Suprapubic skin (tissue), 3 donors: ENCODE measurements around the gene RGS11.

Source experiments
- EP300 ChIP-seq: sonication (generic); formaldehyde crosslinking; IDR thresholded peaks from one replicate; pipeline ENCODE4 v1.6.1; 2017; ENCODE audit warnings: antibody characterized with exemption
- POLR2A ChIP-seq, 2 donors: fragments of 450-650 bp; IDR thresholded peaks; one replicate each; pipeline ENCODE4 v1.6.1; 2017; ENCODE audit warnings: antibody characterized with exemption in 2 of 2, mild to moderate bottlenecking in 2 of 2, moderate library complexity in 2 of 2
- TF ChIP-seq, protein P1 (sequence below), 2 donors: fragments of 200-600 bp in 1 of 2; fragments of 450-650 bp in 1 of 2; sonication (generic) in 1 of 2; IDR thresholded peaks; one replicate each; pipeline ENCODE4 v1.5.1; 2016 to 2019; ENCODE audit warnings: antibody characterized with exemption in 2 of 2, mild to moderate bottlenecking in 1 of 2, moderate library complexity in 1 of 2

DNA sequence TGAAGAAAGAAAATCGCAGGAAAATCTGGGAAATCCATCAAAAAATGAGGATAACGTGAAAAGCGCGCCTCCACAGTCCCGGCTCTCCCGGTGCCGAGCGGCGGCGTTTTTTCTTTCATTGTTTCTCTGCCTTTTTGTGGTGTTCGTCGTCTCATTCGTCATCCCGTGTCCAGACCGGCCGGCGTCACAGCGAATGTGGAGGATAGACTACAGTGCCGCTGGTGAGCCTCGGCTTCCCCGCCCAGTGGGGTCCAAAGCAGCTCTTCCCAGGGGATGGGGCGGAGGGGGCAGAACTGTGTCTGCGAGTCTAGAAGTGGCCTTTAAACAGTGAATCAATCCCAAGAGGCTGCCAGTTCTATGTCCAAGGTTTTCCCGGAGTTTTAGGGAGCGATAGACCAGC, 21.3 kb downstream of the RGS11 start:
- TF ChIP-seq POLR2A (IDR thresholded peaks at IDR 0.05) (no peak), EP300 (no peak)
- TF ChIP-seq, protein P1, sequence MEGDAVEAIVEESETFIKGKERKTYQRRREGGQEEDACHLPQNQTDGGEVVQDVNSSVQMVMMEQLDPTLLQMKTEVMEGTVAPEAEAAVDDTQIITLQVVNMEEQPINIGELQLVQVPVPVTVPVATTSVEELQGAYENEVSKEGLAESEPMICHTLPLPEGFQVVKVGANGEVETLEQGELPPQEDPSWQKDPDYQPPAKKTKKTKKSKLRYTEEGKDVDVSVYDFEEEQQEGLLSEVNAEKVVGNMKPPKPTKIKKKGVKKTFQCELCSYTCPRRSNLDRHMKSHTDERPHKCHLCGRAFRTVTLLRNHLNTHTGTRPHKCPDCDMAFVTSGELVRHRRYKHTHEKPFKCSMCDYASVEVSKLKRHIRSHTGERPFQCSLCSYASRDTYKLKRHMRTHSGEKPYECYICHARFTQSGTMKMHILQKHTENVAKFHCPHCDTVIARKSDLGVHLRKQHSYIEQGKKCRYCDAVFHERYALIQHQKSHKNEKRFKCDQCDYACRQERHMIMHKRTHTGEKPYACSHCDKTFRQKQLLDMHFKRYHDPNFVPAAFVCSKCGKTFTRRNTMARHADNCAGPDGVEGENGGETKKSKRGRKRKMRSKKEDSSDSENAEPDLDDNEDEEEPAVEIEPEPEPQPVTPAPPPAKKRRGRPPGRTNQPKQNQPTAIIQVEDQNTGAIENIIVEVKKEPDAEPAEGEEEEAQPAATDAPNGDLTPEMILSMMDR (IDR thresholded peaks at IDR 0.05), result no peak
